Stimulated activated CD8-positive, alpha-beta memory T cell treated with anti-CD3 and anti-CD28 coated beads, Interleukin-4, amount 100 ng/mL, for 24 hours (primary cell): ENCODE data around the gene MRPS25.

Experiments
- DNase-seq: peaks from one replicate; pipeline ENCODE4 v3.0.0-alpha.2; 2020; ENCODE audit warnings: low read depth

MRPS25 gene

GRCh38 chr3:15064835-15065549 is at the start of gene MRPS25:
TSS of gene MRPS25 (minus strand) at chr3:15065315. CDS start at chr3:15065194, 121 bp downstream.
- DNase-seq: peak; percentile 83

- no peak for DNase-seq
Observed at GRCh38 chr3:15113884-15114283, 48.8 kb upstream of the MRPS25 start.

GRCh38 chr3:15113471-15113870 is 48.4 kb upstream of the MRPS25 start:
- no peak for DNase-seq

- DNase-seq: no peak
Observed at GRCh38 chr3:15112011-15112410, 46.9 kb upstream of the MRPS25 start.

- no peak for DNase-seq
Observed at GRCh38 chr3:15110206-15110605, 45.1 kb upstream of the MRPS25 start.

- no peak for DNase-seq
Observed at GRCh38 chr3:15108869-15109268, 43.8 kb upstream of the MRPS25 start.

GRCh38 chr3:15108082-15108545 is 43.0 kb upstream of the MRPS25 start:
- peak; percentile 61 for DNase-seq

GRCh38 chr3:15107075-15107947 is 42.2 kb upstream of the MRPS25 start:
- no peak for DNase-seq

- DNase-seq: no peak
Observed at GRCh38 chr3:15102836-15103235, 37.7 kb upstream of the MRPS25 start.

GRCh38 chr3:15102256-15102655 is 37.1 kb upstream of the MRPS25 start:
- no peak for DNase-seq

GRCh38 chr3:15099364-15100098 is 34.4 kb upstream of the MRPS25 start:
- DNase-seq: no peak

- DNase-seq: peak; percentile 93
Observed at GRCh38 chr3:15098503-15099363, 33.6 kb upstream of the MRPS25 start, which contains the start of gene RBSN. TSS of gene RBSN (minus strand) at chr3:15099148. CDS start at chr3:15096120, 3,028 bp downstream.

- DNase-seq: peak; percentile 11
Observed at GRCh38 chr3:15097891-15098290, 32.8 kb upstream of the MRPS25 start.

- no peak for DNase-seq
Observed at GRCh38 chr3:15096046-15096445, 30.9 kb upstream of the MRPS25 start.

- no peak for DNase-seq
Observed at GRCh38 chr3:15094187-15094875, 29.2 kb upstream of the MRPS25 start.

GRCh38 chr3:15092686-15093085 is 27.6 kb upstream of the MRPS25 start:
- DNase-seq: no peak

- DNase-seq: no peak
Observed at GRCh38 chr3:15091575-15091974, 26.5 kb upstream of the MRPS25 start.

- no peak for DNase-seq
Observed at GRCh38 chr3:15089201-15089600, 24.1 kb upstream of the MRPS25 start.

- DNase-seq: no peak
Observed at GRCh38 chr3:15086699-15087098, 21.6 kb upstream of the MRPS25 start.

GRCh38 chr3:15086263-15086662 is 21.1 kb upstream of the MRPS25 start:
- no peak for DNase-seq

GRCh38 chr3:15083252-15083651 is 18.1 kb upstream of the MRPS25 start:
- DNase-seq: no peak
